ENCODE results near the gene CFAP46.
"Not testable (repeated sequence)": the region's sequence is repeated elsewhere in the genome, so short reads cannot be mapped to it uniquely, and the experiment has no call there.

CFAP46 gene

DNA sequence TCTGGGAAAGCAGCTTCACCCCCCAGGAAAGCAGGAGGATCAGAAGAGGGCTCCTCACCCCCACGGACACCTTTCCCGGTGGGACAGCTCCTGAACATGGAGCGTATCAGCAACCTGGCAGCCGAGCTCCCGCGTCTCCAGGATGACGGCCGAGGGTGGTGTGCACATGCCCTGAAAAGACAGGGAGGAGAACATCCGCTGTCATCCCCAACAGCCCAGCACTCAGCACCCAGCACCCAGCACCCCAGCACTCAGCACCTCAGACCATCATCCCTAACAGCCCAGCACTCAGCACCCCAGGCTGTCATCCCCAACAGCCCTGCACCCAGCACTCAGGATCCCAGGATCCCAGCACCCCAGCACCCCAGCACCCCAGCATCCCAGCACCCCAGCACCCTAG is 3.9 kb upstream of the CFAP46 start:
- DNase-seq: no peak

DNA sequence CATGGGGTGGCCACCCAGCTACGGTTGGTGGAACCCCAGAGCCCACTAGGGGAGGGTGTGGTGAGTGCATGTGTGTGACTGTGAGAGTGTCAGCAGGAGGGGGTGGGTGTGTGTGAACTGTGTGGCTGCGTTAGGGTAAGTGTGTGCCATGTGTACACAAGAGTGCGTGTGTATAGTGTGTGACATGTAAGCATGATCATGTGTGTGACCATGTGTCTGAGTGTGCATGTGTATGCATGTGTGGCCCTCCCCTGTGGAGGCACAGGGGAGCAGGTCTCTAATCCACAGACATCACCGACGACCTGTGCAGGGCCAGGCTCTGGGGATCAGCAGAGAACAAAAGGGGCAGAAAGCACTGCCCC is 3.5 kb upstream of the CFAP46 start:
- no peak for DNase-seq

DNA sequence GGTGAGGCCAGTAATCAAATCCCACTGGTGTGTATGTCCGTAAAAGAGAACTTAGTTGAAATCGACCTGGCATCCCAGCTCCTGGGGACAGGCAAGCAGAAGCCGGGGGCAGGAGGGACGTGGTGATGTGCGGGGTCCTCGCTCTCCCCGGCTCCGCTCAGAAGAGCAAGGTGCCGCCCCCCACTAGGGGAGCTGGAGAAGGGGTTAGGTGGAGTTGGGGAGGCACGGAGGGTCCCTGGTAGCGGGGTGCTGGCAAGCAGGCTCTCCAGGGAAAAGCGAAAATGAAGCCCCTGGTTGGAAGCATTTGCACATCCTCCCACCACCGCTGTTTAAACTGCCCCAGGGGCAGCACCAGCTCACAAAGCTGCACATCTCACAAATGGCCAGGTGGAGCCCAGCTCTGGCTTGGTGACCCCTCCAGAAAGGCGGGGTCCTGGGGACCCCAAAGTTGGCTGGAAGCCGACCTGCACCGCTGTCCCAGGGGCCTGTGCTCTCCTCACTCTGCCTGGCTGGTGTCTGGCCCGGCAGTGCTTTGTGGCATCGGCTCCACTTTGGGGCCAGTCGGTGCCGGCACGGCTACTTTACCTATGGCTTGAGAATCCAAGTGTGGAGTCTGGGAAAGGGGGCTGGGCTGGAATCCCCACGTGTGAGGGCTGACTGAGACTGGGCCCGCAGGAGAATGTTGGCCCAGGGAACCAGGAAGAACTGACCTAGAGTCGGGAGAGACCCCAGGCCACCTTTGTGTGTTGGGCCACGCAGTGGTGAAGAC is 2.9 kb upstream of the CFAP46 start:
- DNase-seq: no peak

- no peak for DNase-seq
These were observed 2.1 kb upstream of the CFAP46 start for GRCh38 chr10:132944510-132944909.

GRCh38 chr10:132943791-132944404 is 1.5 kb upstream of the CFAP46 start:
- DNase-seq: no peak

DNA sequence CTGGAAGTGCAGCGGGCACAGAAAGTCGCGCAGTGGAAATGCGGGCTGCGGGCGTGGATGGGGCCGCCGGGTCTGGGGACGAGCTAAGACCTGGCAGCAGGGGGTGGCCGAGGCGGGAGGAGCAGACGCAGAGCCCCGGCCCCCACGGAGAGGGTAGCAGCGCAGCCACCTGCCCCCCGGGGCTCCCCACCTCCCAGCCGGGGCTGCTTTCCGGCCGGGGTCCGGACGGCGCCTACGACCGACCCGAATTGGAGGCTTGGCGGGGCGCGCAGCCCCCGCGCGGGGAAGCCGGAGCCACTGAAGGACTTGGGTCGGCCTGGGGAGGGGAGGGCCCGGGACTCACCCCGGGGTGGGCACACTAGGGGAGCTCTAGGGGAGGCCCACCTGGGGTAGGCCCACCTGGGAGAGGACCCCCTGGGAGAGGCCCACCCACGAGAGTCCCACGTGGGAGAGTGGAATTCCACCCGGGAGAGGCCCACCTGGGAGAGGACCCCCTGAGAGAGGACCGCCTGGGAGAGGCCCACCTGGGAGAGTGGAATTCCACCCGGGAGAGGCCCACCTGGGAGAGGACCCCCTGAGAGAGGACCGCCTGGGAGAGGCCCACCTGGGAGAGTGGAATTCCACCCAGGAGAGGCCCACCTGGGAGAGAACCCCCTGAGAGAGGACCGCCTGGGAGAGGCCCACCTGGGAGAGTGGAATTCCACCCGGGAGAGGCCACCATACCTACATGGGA is 854 bp upstream of the CFAP46 start:
- no peak for DNase-seq

DNA sequence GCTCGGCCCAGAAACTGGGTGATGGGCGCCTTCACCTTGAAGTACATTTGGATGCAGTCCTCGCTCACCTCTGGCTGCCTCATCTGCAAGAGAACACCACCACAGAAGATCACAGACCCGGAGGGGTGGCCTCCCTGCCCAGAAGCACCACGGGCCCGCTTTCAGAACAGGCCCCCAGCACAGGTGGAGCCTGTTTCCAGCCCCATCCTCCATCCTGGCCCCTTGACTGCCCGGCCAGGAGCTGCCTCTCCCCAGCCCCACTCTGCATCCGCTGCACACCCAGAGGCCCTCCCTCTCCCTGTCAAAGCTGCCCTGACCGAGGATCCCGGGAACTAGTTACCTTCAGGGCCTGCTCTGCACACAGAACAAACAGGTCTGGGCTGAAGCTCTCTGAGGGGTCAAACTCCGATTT is 724 bp downstream of the CFAP46 start:
- DNase-seq: no peak

DNA sequence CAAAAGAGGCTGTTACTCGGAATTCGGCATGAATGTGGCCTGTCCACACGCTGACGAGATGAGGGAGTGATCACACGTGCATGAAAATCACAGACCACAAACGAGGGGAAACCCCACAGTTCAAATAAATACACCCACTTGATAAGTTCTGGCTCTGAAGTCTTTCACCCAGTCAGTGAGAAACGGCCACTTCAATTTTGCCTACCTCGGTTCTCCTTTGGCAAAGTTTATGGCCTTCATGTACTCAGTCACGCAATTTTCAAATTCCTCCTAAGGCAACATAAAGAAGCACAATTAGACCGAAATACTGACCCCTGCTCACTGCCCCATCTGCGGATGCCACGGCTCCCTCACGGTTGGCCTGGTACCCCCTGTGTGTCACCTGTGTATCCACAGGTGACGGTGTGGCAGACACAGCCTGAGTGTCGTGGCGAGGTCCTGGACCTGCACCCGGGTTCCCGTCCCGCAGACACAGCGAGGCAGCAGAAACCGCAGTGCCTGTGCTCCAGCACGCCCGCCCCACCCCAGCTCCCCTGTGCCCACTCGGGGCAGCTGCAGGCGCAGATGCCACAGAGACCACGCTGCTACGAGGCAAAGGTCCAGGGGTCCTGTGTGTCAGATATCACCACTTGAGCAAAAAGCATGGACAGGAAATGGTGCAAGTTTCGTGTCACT is 1.4 kb downstream of the CFAP46 start:
- no peak for DNase-seq

DNA sequence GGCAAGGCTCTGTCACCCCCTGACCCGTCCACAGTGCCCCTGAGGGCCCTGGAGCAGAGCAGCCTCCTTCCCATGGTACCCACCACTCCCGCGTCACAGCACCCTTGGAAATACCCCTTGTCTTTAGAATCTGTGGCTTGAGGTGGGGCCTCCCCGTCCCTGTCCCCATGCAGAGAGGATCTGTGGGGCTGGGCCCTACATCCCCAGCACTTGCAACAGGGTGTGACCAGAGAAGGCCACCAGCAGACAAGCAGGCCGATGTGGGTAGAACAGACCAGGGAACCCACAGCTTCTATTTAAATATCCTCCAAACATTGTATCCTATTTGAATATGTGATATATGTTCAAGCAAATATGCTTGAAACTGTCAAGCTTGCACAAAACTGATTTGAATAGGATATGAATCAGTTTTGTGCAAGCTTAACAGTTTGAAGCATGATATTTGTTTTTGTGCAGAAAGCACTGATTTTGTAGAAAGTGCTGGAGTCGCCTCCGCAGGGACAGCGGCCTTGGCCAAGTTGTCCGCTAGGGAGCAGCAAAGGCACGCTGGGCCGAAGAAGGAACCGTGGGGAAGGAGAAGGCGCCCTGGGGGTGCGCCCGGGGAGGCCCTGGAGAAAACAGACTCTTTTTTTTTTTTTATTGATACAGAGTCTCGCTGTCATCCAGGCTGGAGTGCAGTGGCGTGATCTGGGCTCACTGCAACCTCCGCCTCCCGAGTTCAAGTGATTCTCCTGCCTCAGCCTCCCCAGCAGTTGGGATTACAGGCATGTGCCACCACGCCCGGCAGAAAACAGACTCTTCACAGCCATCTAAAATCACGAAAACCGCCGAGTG is 2.2 kb downstream of the CFAP46 start:
- DNase-seq: peak in 30 of 56 donors; percentile 9 to 75 (median 38)

- DNase-seq: no peak
These were observed 2.9 kb downstream of the CFAP46 start for GRCh38 chr10:132939378-132939955.

- no peak for DNase-seq
These were observed 3.7 kb downstream of the CFAP46 start for GRCh38 chr10:132938472-132939339.

DNA sequence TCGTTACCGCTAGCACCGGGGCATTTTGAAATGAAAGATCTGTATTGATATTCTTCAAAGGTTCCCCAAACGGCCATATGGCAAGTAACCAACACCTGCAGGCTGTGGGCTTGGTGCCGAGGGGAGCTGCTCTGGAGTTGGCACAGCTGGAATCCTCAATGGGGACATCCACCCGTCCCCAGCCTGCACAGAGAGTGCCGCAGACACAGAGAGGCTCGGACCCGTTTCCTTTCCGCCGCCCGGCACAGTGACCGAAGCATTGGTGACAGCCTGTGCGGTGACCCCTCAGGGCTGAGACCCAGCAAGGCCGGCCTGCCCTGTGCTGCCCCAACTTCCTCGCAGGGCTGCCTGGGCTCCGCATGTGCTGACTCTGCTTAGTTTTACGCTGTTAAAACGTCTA is 4.5 kb downstream of the CFAP46 start:
- no peak for DNase-seq

DNA sequence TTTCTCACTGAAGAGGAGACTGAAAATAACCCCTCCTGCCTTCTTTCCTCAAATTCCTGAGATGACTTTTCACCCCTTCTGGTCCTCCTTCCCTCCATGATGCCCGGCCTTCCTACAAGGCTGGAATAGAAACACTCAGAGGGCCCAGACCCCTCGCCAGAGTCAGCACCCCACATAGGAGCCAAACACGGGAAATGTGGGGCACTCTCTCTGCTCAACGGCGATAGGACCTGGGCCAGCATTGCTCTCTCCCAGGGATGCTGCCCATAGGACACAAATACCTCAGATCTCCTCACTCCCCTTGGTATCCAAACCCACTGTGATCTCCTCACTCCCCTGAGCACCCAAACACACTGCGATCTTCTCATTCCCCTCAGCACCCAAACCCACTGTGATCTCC is 7.4 kb downstream of the CFAP46 start:
- DNase-seq: no peak

GRCh38 chr10:132933308-132934042 is 8.9 kb downstream of the CFAP46 start:
- no peak for DNase-seq

- DNase-seq: no peak
These were observed 9.7 kb downstream of the CFAP46 start for GRCh38 chr10:132932461-132933307.

DNA sequence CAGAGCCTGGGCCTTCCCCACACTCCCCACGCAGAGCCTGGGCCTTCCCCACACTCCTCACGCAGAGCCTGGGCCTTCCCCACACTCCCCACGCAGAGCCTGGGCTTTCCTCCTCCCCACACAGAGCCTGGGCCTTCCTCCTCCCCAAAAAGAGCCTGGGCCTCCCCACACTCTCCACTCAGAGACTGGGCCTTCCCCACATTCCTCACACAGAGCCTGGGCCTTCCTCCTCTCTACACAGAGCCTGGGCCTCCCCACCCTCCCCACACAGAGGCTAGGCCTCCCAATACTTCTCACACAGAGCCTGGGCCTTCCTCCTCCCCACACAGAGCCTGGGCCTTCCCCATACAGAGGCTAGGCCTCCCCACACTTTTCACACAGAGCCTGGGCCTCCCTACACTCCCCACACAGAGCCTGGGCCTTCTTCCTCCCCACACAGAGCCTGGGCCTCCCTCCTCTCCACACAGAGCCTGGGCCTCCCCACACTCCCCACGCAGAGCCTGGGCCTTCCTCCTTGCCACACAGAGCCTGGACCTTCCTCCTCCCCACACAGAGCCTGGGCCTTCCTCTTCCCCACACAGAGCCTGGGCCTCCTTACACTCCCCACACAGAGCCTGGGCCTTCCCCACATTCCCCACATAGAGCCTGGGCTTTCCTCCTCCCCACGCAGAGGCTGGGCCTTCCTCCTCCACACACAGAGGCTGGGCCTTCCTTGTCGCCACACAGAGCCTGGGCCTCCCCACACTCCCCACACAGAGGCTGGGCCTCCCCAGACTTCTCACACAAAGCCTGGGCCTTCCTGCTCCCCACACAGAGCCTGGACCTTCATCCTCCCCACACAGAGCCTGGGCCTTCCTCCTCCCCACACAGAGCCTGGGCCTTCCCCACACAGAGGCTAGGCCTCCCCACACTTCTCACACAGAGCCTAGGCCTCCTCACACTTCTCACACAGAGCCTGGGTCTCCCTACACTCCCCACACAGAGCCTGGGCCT is 10.8 kb downstream of the CFAP46 start:
- DNase-seq: not testable (repeated sequence)

DNA sequence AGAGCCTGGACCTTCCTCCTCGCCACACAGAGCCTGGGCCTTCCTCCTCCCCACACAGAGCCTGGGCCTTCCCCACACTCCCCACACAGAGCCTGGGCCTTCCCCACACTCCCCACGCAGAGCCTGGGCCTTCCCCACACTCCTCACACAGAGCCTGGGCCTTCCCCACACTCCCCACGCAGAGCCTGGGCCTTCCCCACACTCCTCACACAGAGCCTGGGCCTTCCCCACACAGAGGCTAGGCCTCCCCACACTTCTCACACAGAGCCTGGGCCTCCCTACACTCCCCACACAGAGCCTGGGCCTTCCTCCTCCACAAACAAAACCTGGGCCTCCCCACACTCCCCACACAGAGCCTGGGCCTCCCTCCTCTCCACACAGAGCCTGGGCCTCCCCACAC is 11.7 kb downstream of the CFAP46 start:
- DNase-seq: not testable (repeated sequence)

Data from amygdala (tissue), 56 donors.